ENCODE measurements around the gene FAF1. TPM values are rescaled to one million over a fixed set of nuclear protein-coding genes. Genes with fewer than 3 reads are reported as not detected.

The FAF1 gene
- total and polyA plus RNA-seq, 8 donors: 47.4 to 58.3 (median 53.2) TPM

- no peak overlapping the region for H3K27ac ChIP-seq
- intact Hi-C loops (cut with DNase I): no loop called here
- H3K27me3 ChIP-seq: no peaks in the 10 kb centered on the region
- no peaks in the 10 kb centered on the region for H3K4me1 ChIP-seq
- DNase-seq (no peak), ATAC-seq (no peak)
- no peaks in the 10 kb centered on the region for H3K9me3 ChIP-seq
- TF ChIP-seq, protein P1, sequence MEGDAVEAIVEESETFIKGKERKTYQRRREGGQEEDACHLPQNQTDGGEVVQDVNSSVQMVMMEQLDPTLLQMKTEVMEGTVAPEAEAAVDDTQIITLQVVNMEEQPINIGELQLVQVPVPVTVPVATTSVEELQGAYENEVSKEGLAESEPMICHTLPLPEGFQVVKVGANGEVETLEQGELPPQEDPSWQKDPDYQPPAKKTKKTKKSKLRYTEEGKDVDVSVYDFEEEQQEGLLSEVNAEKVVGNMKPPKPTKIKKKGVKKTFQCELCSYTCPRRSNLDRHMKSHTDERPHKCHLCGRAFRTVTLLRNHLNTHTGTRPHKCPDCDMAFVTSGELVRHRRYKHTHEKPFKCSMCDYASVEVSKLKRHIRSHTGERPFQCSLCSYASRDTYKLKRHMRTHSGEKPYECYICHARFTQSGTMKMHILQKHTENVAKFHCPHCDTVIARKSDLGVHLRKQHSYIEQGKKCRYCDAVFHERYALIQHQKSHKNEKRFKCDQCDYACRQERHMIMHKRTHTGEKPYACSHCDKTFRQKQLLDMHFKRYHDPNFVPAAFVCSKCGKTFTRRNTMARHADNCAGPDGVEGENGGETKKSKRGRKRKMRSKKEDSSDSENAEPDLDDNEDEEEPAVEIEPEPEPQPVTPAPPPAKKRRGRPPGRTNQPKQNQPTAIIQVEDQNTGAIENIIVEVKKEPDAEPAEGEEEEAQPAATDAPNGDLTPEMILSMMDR (IDR thresholded peaks at IDR 0.05): no peak
- H3K36me3 ChIP-seq: no peaks in the 10 kb centered on the region
- H3K4me3 ChIP-seq: no peak overlapping the region
These were observed 337.8 kb downstream of the FAF1 start for GRCh38 chr1:50622259-50622658.

- no peaks in the 10 kb centered on the region for H3K36me3 ChIP-seq
- H3K4me3 ChIP-seq: no peak overlapping the region
- DNase-seq: peak in 3 of 4 donors; percentile 33 to 84 (median 83)
- no peaks in the 10 kb centered on the region for H3K4me1 ChIP-seq
- no peaks in the 10 kb centered on the region for H3K9me3 ChIP-seq
- intact Hi-C loops (cut with DNase I): no loop called here
- ATAC-seq: peak; percentile 97
- TF ChIP-seq, protein P1 (IDR thresholded peaks at IDR 0.05): peak in 1 of 2 donors; percentile 31
- H3K27me3 ChIP-seq: no peaks in the 10 kb centered on the region
- H3K27ac ChIP-seq: peak overlapping the region in 1 of 2 donors; percentile 70
These were observed 339.3 kb downstream of the FAF1 start for GRCh38 chr1:50620680-50621329.

DNA sequence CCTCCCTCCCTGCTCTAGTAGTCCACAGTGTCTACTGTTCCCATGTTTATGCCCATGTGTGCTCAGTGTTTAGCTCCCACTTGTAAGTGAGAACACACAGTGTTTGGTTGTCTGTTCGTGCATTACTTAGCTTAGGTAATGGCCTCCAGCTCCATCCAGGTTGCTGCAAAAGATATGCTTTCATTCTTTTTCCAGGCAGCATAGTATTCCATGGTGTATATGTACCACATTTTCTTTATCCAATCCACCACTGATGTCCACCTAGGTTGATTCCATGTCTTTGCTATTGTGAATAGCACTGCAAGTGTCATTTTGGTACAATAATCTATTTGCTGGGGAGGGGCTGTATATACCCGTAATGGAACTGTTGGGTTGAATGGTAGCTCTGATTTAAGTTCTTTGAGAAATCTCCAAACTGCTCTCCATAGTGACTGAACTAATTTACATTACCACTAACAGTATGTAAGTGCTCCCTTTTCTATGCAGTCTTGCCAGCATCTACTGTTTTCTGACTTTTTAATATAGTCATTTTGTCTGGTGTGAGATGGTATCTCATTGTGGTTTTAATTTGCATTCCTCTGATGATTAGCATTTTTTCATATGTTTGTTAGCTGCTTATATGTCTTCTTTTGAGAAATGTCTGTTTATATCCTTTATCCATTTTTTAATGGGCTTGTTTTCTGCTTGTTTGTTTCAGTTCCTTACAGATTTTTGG, 344.9 kb downstream of the FAF1 start:
- ATAC-seq (no peak), DNase-seq (no peak)
- Histone ChIP-seq H3K4me1 (no peaks in the 10 kb centered on the region), H3K36me3 (no peaks in the 10 kb centered on the region), H3K27me3 (no peaks in the 10 kb centered on the region), H3K4me3 (no peak overlapping the region), H3K9me3 (no peaks in the 10 kb centered on the region), H3K27ac (no peak overlapping the region)
- TF ChIP-seq, protein P1 (IDR thresholded peaks at IDR 0.05): no peak
- intact Hi-C loops (cut with DNase I): no loop called here

- ATAC-seq (peak; percentile 35), DNase-seq (no peak)
- H3K27ac ChIP-seq: no peak overlapping the region
- H3K4me3 ChIP-seq: no peak overlapping the region
- no peaks in the 10 kb centered on the region for H3K4me1 ChIP-seq
- intact Hi-C loops (cut with DNase I): no loop called here
- H3K9me3 ChIP-seq: no peaks in the 10 kb centered on the region
- H3K36me3 ChIP-seq: no peaks in the 10 kb centered on the region
- no peaks in the 10 kb centered on the region for H3K27me3 ChIP-seq
- TF ChIP-seq, protein P1 (IDR thresholded peaks at IDR 0.05): no peak
These were observed 348.4 kb downstream of the FAF1 start for GRCh38 chr1:50611675-50612074.

DNA sequence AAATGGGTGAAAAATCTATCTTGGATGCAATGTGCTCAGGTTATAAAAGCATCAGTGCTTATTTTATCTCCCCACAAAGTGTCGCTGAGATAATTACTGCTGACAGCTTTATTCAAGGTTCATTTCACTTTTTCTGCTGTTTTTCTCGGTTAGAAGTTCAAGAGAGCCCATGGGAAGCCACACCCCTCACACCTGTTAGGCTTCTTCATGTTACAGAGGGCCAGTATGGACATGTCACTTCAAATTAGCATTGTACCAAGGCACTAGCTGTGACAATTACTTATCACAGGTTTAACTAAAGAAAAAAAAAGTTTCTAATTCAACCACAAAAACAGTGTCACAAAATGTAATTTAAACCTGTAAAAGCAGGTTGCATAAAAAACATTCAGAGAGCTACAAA, 349.5 kb downstream of the FAF1 start:
- H3K36me3 ChIP-seq: no peaks in the 10 kb centered on the region
- no peaks in the 10 kb centered on the region for H3K4me1 ChIP-seq
- H3K27ac ChIP-seq: no peak overlapping the region
- ATAC-seq (peak; percentile 71), DNase-seq (no peak)
- intact Hi-C loops (cut with DNase I): no loop called here
- TF ChIP-seq, protein P1 (IDR thresholded peaks at IDR 0.05): no peak
- no peaks in the 10 kb centered on the region for H3K9me3 ChIP-seq
- H3K4me3 ChIP-seq: no peak overlapping the region
- H3K27me3 ChIP-seq: no peaks in the 10 kb centered on the region
